Measurements from ENCODE around the gene DAPL1. TPM values are rescaled to one million over a fixed set of nuclear protein-coding genes. Genes with fewer than 3 reads are reported as not detected.

Gene DAPL1
- total RNA-seq, 2 donors from 2014 or later, result 0.48 TPM; not detected in 1

- Histone ChIP-seq H3K27ac (no peak overlapping the region), H3K9ac (ENCODE audit: low read depth in 2 of 2, low read length in 2 of 2) (no peak overlapping the region), H3K4me3 (no peak overlapping the region), H3K9me3 (no peaks in the 10 kb centered on the region), H3K36me3 (no peaks in the 10 kb centered on the region), H3K27me3 (no peaks in the 10 kb centered on the region), H3K4me1 (no peaks in the 10 kb centered on the region)
- TF ChIP-seq CTCF (IDR thresholded peaks at IDR 0.05), result no peak
- intact Hi-C loops (cut with DNase I), result no loop called here
- DNase-seq, result no peak
Observed at GRCh38 chr2:158799181-158799580, 4.1 kb downstream of the DAPL1 start.

- Histone ChIP-seq H3K27me3 (no peaks in the 10 kb centered on the region), H3K4me1 (no peaks in the 10 kb centered on the region), H3K4me3 (no peak overlapping the region), H3K27ac (no peak overlapping the region), H3K36me3 (no peaks in the 10 kb centered on the region), H3K9ac (ENCODE audit: low read depth in 2 of 2, low read length in 2 of 2) (no peak overlapping the region), H3K9me3 (no peaks in the 10 kb centered on the region)
- intact Hi-C loops (cut with DNase I), result no loop called here
- no peak for DNase-seq
- TF ChIP-seq CTCF (IDR thresholded peaks at IDR 0.05), result no peak
Observed at GRCh38 chr2:158803506-158803905, 8.4 kb downstream of the DAPL1 start.

GRCh38 chr2:158805255-158805654 lies 10.1 kb downstream of the DAPL1 start:
- Histone ChIP-seq H3K27ac (no peak overlapping the region), H3K4me1 (no peaks in the 10 kb centered on the region), H3K36me3 (no peaks in the 10 kb centered on the region), H3K9me3 (no peaks in the 10 kb centered on the region), H3K4me3 (no peak overlapping the region), H3K27me3 (no peaks in the 10 kb centered on the region), H3K9ac (ENCODE audit: low read depth in 2 of 2, low read length in 2 of 2) (no peak overlapping the region)
- no peak for TF ChIP-seq CTCF (IDR thresholded peaks at IDR 0.05)
- DNase-seq, result no peak
- intact Hi-C loops (cut with DNase I), result no loop called here

GRCh38 chr2:158805936-158806335 lies 10.8 kb downstream of the DAPL1 start:
- H3K27ac ChIP-seq, result no peak overlapping the region
- TF ChIP-seq CTCF (IDR thresholded peaks at IDR 0.05), result no peak
- H3K9me3 ChIP-seq, result no peaks in the 10 kb centered on the region
- no peak for DNase-seq
- H3K27me3 ChIP-seq, result no peaks in the 10 kb centered on the region
- intact Hi-C loops (cut with DNase I), result no loop called here
- H3K4me3 ChIP-seq, result no peak overlapping the region
- H3K9ac ChIP-seq (ENCODE audit: low read depth in 2 of 2, low read length in 2 of 2), result no peak overlapping the region
- H3K4me1 ChIP-seq, result no peaks in the 10 kb centered on the region
- no peaks in the 10 kb centered on the region for H3K36me3 ChIP-seq

GRCh38 chr2:158806941-158807340 lies 11.8 kb downstream of the DAPL1 start:
- Histone ChIP-seq H3K27me3 (no peaks in the 10 kb centered on the region), H3K4me3 (no peak overlapping the region), H3K4me1 (no peaks in the 10 kb centered on the region), H3K27ac (no peak overlapping the region), H3K9me3 (no peaks in the 10 kb centered on the region), H3K36me3 (no peaks in the 10 kb centered on the region), H3K9ac (ENCODE audit: low read depth in 2 of 2, low read length in 2 of 2) (no peak overlapping the region)
- no peak for DNase-seq
- intact Hi-C loops (cut with DNase I), result no loop called here
- TF ChIP-seq CTCF (IDR thresholded peaks at IDR 0.05), result no peak

- Histone ChIP-seq H3K4me3 (no peak overlapping the region), H3K4me1 (no peaks in the 10 kb centered on the region), H3K27me3 (no peaks in the 10 kb centered on the region), H3K36me3 (no peaks in the 10 kb centered on the region), H3K27ac (no peak overlapping the region), H3K9ac (ENCODE audit: low read depth in 2 of 2, low read length in 2 of 2) (no peak overlapping the region), H3K9me3 (no peaks in the 10 kb centered on the region)
- intact Hi-C loops (cut with DNase I), result no loop called here
- no peak for TF ChIP-seq CTCF (IDR thresholded peaks at IDR 0.05)
- no peak for DNase-seq
Observed at GRCh38 chr2:158808426-158808825, 13.3 kb downstream of the DAPL1 start.
